Activated CD4-positive, alpha-beta memory T cell treated with anti-CD3 and anti-CD28 coated beads for 36 hours (primary cell): ENCODE results near the gene FGFBP2. TPM values are rescaled to one million over a fixed set of nuclear protein-coding genes. Genes with fewer than 3 reads are reported as not detected.

ENCODE experiments used
- CTCF ChIA-PET: fragments of 350-600 bp; sonication (Branson Sonifier 250); formaldehyde crosslinking; loops from one replicate; lab custom pipeline; 2021; ENCODE audit warnings: antibody characterized with exemption, inconsistent platforms; lab: Charles Lee
- POLR2A ChIA-PET: fragments of 350-600 bp; sonication (Branson Sonifier 250); formaldehyde crosslinking; loops from one replicate; lab custom pipeline; 2021; ENCODE audit warnings: antibody characterized with exemption; lab: Charles Lee
- DNase-seq: peaks from one replicate; pipeline ENCODE4 v3.0.0-alpha.2; 2020
- H3K27ac Mint-ChIP-seq: one replicate; pipeline ENCODE4 v1.8.0; 2021; ENCODE audit warnings: mixed read lengths
- H3K27me3 Mint-ChIP-seq: one replicate; pipeline ENCODE4 v1.8.0; 2021; ENCODE audit warnings: mixed read lengths
- H3K36me3 Mint-ChIP-seq: one replicate; pipeline ENCODE4 v1.8.0; 2021; ENCODE audit warnings: mixed read lengths
- H3K4me1 Mint-ChIP-seq: one replicate; pipeline ENCODE4 v1.8.0; 2021; ENCODE audit warnings: low read depth, mixed read lengths
- H3K4me3 Mint-ChIP-seq: one replicate; pipeline ENCODE4 v1.8.0; 2021; ENCODE audit warnings: mild to moderate bottlenecking, mixed read lengths
- H3K9me3 Mint-ChIP-seq: one replicate; pipeline ENCODE4 v1.8.0; 2021; ENCODE audit warnings: mixed read lengths
- intact Hi-C: fragments of 100-400 bp; cut with micrococcal nuclease; formaldehyde crosslinking; loops from one replicate; pipeline ENCODE4 v1.15.1; 2023
- total RNA-seq, 2 experiments: library from RNA; stranded (reverse); gene quantifications; one replicate each; pipeline ENCODE4 v1.2.3, GENCODE V29; 2021

The FGFBP2 gene
- total RNA-seq, 2 experiments from 2014 or later, result 0.43 to 0.51 TPM

GRCh38 chr4:15990570-15991285 lies 27.8 kb upstream of the FGFBP2 start:
- peaks cover 8% of the 10 kb centered on the region for H3K27me3 Mint-ChIP-seq
- H3K4me3 Mint-ChIP-seq, result no peak overlapping the region
- intact Hi-C loops, result no loop called here
- no peak overlapping the region for H3K27ac Mint-ChIP-seq
- POLR2A ChIA-PET, result no interaction called here
- H3K9me3 Mint-ChIP-seq, result no peaks in the 10 kb centered on the region
- CTCF ChIA-PET, result interaction anchor here (0.7 to 1.0 kb wide), 2 partner anchors 185 to 274 kb away, joined by 3 to 4 read pairs; no protein-coding TSS in a partner anchor
- DNase-seq, result no peak
- no peaks in the 10 kb centered on the region for H3K36me3 Mint-ChIP-seq
- H3K4me1 Mint-ChIP-seq, result no peaks in the 10 kb centered on the region

- Mint-ChIP-seq H3K27ac (no peak overlapping the region), H3K4me1 (no peaks in the 10 kb centered on the region), H3K9me3 (no peaks in the 10 kb centered on the region), H3K27me3 (peaks cover 8% of the 10 kb centered on the region), H3K4me3 (no peak overlapping the region), H3K36me3 (no peaks in the 10 kb centered on the region)
- ChIA-PET POLR2A (no interaction called here), CTCF (interaction anchor here (1.0 to 1.9 kb wide), 3 partner anchors 34 to 275 kb away, joined by 4 to 5 read pairs (median 4); no protein-coding TSS in a partner anchor)
- no peak for DNase-seq
- intact Hi-C loops, result no loop called here
Observed at GRCh38 chr4:15989424-15989823, 26.4 kb upstream of the FGFBP2 start.

DNA sequence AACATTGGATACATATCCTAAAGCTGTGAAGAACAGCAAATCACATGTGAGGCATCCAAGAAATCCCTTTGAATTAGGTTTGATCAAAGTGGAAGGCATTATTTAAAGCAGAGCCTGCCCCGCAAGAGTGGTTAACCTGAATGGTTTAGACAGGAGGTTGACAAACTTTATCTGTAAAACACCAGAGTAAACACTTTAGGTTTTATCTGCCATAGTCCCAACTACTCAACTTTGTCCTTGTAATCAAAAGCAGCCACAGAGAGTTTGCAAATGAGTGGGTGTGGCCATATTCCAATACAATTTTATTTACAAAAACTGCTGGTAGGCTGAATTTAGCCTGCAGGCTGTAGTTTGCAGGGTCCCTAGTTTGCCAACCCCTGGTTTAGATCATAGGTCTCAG lies 25.2 kb upstream of the FGFBP2 start:
- ChIA-PET POLR2A (no interaction called here), CTCF (interaction anchor here (0.7 to 1.9 kb wide), 2 partner anchors 13 to 276 kb away, joined by 4 to 5 read pairs; no protein-coding TSS in a partner anchor)

DNA sequence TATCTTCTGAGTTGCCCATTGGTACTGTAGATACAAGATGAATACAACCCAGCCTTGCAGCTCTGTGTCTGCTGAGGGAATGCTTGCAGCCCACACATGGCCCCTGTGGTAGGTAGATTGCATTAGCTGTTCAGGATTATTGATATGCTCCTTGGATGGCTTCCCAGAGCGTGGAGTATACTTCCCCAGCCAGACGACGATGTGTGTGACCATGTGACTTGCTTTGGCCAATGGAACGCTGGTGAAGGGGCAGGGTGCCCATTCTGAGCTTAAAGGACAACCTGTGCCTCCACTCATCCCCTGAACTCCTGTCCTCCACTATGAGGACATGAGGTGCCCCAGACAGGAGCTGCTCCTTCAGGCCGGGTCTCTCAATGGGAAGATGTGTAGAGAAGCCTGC lies 23.9 kb upstream of the FGFBP2 start:
- H3K27me3 Mint-ChIP-seq, result peaks cover 11% of the 10 kb centered on the region
- H3K27ac Mint-ChIP-seq, result no peak overlapping the region
- ChIA-PET CTCF (no interaction called here), POLR2A (no interaction called here)
- no peak for DNase-seq
- no peak overlapping the region for H3K4me3 Mint-ChIP-seq
- H3K36me3 Mint-ChIP-seq, result no peaks in the 10 kb centered on the region
- H3K4me1 Mint-ChIP-seq, result no peaks in the 10 kb centered on the region
- H3K9me3 Mint-ChIP-seq, result no peaks in the 10 kb centered on the region
- intact Hi-C loops, result no loop called here

More for the DNA sequence above, 25.2 kb upstream of the FGFBP2 start:
- Mint-ChIP-seq H3K4me3 (no peak overlapping the region), H3K27me3 (peaks cover 8% of the 10 kb centered on the region), H3K27ac (no peak overlapping the region), H3K9me3 (no peaks in the 10 kb centered on the region), H3K36me3 (no peaks in the 10 kb centered on the region), H3K4me1 (no peaks in the 10 kb centered on the region)
- intact Hi-C loops, result no loop called here
- DNase-seq, result no peak

DNA sequence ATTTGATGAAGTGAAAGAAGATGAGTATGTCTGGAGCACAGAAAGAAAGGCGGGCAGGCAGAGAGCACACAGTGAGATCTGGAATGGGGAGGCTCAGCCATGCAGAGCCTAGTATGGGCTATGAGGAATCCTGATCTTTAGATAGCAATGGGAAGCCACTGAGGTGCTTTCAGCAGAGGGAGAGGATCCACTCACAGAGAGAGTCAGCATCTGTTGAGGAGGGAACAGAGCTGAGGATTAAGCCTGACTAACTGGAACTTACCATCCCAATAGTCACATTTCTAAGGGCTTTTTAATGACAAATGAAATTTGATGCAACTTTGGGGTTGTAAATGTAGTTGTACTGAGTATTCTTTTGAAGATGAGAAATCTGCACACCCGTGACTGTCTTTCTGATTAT lies 20.6 kb upstream of the FGFBP2 start:
- ChIA-PET CTCF (no interaction called here), POLR2A (interaction anchor here (0.6 kb wide), 1 partner anchor 57 kb away, joined by 3 read pairs; no protein-coding TSS in a partner anchor)
- Mint-ChIP-seq H3K36me3 (no peaks in the 10 kb centered on the region), H3K27ac (no peak overlapping the region), H3K9me3 (no peaks in the 10 kb centered on the region), H3K4me1 (no peaks in the 10 kb centered on the region), H3K4me3 (no peak overlapping the region), H3K27me3 (peaks cover 5% of the 10 kb centered on the region)
- intact Hi-C loops, result no loop called here
- no peak for DNase-seq

GRCh38 chr4:15982842-15983524 lies 20.0 kb upstream of the FGFBP2 start:
- CTCF ChIA-PET, result no interaction called here

GRCh38 chr4:15976456-15977447 lies 13.8 kb upstream of the FGFBP2 start:
- H3K4me3 Mint-ChIP-seq, result no peak overlapping the region
- CTCF ChIA-PET, result interaction anchor here (1.1 to 1.8 kb wide), 3 partner anchors 16 to 288 kb away, joined by 3 to 7 read pairs (median 5); no protein-coding TSS in a partner anchor
- H3K4me1 Mint-ChIP-seq, result no peaks in the 10 kb centered on the region
- no peaks in the 10 kb centered on the region for H3K36me3 Mint-ChIP-seq
- POLR2A ChIA-PET, result no interaction called here
- DNase-seq, result no peak
- H3K9me3 Mint-ChIP-seq, result no peaks in the 10 kb centered on the region
- intact Hi-C loops, result no loop called here
- H3K27ac Mint-ChIP-seq, result no peak overlapping the region
- peaks cover 5% of the 10 kb centered on the region for H3K27me3 Mint-ChIP-seq

More at GRCh38 chr4:15982842-15983524, 20.0 kb upstream of the FGFBP2 start:
- intact Hi-C loops, result no loop called here
- DNase-seq, result no peak
- Mint-ChIP-seq H3K36me3 (no peaks in the 10 kb centered on the region), H3K4me1 (no peaks in the 10 kb centered on the region), H3K9me3 (no peaks in the 10 kb centered on the region), H3K4me3 (no peak overlapping the region), H3K27me3 (peaks cover 6% of the 10 kb centered on the region), H3K27ac (no peak overlapping the region)
- POLR2A ChIA-PET, result no interaction called here

DNA sequence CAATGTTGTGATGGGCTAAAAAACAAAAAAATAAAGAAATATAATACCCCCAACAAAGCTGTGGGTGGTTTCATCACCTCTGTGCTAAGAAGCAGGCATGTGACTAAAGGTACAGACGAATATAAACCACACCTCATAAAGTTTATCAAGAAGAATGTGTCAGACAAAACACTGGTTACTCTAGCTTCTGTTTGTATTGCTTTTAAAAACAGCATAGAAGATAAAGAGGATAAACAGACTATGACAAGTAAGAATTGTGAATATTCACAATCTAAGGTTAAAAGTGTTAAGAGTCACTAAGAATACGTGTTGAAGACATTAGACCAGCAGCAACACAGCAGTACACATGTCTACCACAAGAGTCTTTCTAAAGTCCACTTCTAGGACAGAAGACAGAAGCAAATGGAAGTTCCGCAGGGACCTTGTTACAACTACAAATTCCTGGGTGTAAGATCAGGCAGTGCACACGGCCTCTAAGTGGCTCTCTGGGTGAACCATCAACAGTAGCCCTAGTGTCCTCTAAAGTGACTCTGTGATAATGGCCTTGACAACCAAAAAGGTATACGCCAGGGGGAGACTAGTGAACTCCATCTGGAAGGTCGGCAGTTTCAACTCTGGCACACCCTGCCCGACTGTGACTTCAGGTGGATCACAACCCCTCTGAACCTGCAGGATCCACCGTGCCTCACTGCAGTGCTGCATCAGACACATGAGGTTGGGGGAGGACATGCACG lies 8.3 kb upstream of the FGFBP2 start:
- intact Hi-C loops, result no loop called here
- Mint-ChIP-seq H3K27me3 (peaks cover 6% of the 10 kb centered on the region), H3K27ac (no peak overlapping the region), H3K9me3 (no peaks in the 10 kb centered on the region), H3K4me3 (no peak overlapping the region), H3K4me1 (no peaks in the 10 kb centered on the region), H3K36me3 (no peaks in the 10 kb centered on the region)
- no peak for DNase-seq
- ChIA-PET POLR2A (no interaction called here), CTCF (no interaction called here)

DNA sequence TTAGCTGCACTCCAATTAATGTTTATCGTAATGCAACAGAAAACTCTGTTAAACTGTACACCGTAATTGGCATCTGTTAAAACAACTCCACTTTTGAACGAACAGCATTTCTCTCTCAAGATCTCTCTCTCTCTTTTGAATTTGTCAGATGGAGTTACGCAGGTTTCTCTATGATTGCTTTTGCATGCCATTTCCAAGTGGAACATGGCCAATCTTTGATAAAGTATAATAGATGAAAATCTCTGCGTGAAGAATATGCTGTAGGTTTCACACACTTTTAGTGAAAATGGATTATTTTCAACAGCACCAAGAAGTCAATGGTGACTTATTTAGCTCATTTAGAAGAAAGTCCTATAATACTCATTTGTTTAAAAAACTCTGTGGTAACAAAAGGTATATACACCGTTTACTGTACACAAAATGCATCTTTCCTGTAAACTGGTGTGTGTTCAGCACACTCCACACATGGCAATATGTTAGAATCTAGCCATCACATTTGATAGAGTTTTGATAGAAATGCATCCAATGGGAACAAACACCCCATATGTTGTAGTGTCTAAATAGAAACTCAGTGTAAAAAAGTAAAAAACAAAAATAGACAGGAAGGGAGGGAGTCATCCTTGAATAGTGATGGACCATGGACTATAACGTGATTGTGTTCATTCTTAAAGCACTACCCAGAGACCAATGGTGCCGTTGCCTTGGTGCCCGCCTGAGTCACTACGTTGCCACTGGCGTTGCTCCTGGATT lies 5.8 kb upstream of the FGFBP2 start:
- Mint-ChIP-seq H3K27me3 (peaks cover 5% of the 10 kb centered on the region), H3K4me3 (no peak overlapping the region), H3K27ac (no peak overlapping the region), H3K9me3 (no peaks in the 10 kb centered on the region), H3K36me3 (no peaks in the 10 kb centered on the region), H3K4me1 (no peaks in the 10 kb centered on the region)
- ChIA-PET POLR2A (no interaction called here), CTCF (no interaction called here)
- intact Hi-C loops, result no loop called here
- no peak for DNase-seq

- Mint-ChIP-seq H3K4me1 (peaks cover 8% of the 10 kb centered on the region), H3K27ac (no peak overlapping the region), H3K9me3 (no peaks in the 10 kb centered on the region), H3K36me3 (no peaks in the 10 kb centered on the region), H3K27me3 (peaks cover 7% of the 10 kb centered on the region), H3K4me3 (no peak overlapping the region)
- CTCF ChIA-PET, result interaction anchor here (2.4 kb wide), 1 partner anchor 9 kb away, joined by 7 read pairs; no protein-coding TSS in a partner anchor
- POLR2A ChIA-PET, result no interaction called here
- DNase-seq, result no peak
- intact Hi-C loops, result no loop called here
Observed at GRCh38 chr4:15965325-15965724, 2.4 kb upstream of the FGFBP2 start.

DNA sequence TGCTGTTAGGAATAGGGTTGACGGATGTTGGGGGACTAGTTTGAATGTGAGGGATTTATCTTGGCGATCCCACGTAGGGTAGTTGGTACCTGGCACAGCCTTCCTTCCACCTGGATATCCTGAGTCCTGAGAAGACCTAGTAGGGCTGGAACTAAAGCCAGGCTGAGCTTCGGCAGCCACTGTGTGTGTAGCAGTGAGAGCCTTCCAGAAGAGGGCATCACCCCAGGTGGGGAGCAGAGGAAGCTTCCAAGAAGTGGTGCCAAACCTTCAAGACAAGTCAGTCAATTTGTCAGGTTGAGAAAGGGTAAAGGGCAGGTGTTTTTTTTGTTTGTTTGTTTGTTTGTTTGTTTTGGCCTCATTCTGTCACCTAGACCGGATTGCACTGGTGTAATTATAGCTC lies 1.2 kb upstream of the FGFBP2 start:
- H3K27ac Mint-ChIP-seq, result no peak overlapping the region
- H3K27me3 Mint-ChIP-seq, result peaks cover 7% of the 10 kb centered on the region
- ChIA-PET CTCF (interaction anchor here (1.9 to 4.1 kb wide), 3 partner anchors 38 to 300 kb away, joined by 9 to 23 read pairs (median 9); no protein-coding TSS in a partner anchor), POLR2A (no interaction called here)
- H3K4me1 Mint-ChIP-seq, result peaks cover 8% of the 10 kb centered on the region
- intact Hi-C loops, result no loop called here
- H3K4me3 Mint-ChIP-seq, result no peak overlapping the region
- no peak for DNase-seq
- H3K9me3 Mint-ChIP-seq, result no peaks in the 10 kb centered on the region
- H3K36me3 Mint-ChIP-seq, result no peaks in the 10 kb centered on the region
